NCI-H446 treated with DMSO at 0.1 percent for 48 hours (cell line): ENCODE results near the gene DDB1.
A peak's percentile ranks its signal among the peaks of the same experiment; 100 is the strongest.

Source experiments
- DNase-seq: peaks from one replicate; lab custom pipeline; 2025; lab: John Stamatoyannopoulos, UW

DDB1 gene

GRCh38 chr11:61332797-61333549 lies at the start of gene DDB1, which contains the start of gene TKFC:
Gene DDB1 (minus strand): TSS chr11:61333105. CDS start chr11:61332968, 137 bp downstream.
Gene TKFC (plus strand): TSS chr11:61333228. CDS start chr11:61334729, 1,501 bp downstream.
- peak; percentile 84 for DNase-seq

GRCh38 chr11:61380884-61381283 lies 48.0 kb upstream of the DDB1 start:
- no peak for DNase-seq

- no peak for DNase-seq
Observed at GRCh38 chr11:61378713-61379313, 45.9 kb upstream of the DDB1 start.

- DNase-seq: no peak
Observed at GRCh38 chr11:61377461-61378160, 44.7 kb upstream of the DDB1 start.

GRCh38 chr11:61375761-61376108 lies 42.8 kb upstream of the DDB1 start:
- no peak for DNase-seq

DNA sequence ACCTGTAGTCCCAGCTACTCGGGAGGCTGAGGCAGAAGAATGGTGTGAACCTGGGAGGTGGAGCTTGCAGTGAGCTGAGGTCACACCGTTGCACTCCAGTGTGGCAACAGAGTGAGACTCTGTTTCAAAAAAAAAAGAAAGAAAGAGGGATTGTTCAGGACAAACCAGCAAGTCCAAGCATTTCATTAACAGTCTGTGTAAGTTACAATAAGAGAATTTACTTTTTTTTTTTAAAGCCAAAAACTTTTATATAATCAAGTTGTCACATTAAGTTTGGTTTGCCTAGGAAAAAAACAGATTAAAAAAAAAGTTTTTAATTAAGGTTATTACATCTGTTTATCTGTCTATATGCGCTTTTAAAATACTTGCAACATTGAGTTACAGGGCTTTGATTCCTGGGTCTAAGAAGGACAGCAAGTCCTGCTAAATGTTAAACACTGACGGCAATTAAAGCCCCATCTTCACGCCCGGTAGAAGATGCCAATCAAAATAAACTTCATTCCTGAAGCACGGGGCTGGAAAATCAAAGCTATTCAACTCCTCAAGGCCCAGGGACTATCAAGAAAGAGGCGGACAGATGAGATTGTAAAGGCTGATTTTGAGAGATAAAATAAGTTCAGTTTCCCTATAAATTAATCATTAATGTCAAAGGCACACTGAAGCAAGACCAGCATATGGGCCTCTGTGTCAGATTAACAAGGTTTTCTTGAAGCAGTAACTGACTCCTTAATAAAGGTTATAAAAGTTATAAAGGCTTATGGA lies 39.9 kb upstream of the DDB1 start:
- no peak for DNase-seq

- no peak for DNase-seq
Observed at GRCh38 chr11:61370349-61371005, 37.6 kb upstream of the DDB1 start.

DNA sequence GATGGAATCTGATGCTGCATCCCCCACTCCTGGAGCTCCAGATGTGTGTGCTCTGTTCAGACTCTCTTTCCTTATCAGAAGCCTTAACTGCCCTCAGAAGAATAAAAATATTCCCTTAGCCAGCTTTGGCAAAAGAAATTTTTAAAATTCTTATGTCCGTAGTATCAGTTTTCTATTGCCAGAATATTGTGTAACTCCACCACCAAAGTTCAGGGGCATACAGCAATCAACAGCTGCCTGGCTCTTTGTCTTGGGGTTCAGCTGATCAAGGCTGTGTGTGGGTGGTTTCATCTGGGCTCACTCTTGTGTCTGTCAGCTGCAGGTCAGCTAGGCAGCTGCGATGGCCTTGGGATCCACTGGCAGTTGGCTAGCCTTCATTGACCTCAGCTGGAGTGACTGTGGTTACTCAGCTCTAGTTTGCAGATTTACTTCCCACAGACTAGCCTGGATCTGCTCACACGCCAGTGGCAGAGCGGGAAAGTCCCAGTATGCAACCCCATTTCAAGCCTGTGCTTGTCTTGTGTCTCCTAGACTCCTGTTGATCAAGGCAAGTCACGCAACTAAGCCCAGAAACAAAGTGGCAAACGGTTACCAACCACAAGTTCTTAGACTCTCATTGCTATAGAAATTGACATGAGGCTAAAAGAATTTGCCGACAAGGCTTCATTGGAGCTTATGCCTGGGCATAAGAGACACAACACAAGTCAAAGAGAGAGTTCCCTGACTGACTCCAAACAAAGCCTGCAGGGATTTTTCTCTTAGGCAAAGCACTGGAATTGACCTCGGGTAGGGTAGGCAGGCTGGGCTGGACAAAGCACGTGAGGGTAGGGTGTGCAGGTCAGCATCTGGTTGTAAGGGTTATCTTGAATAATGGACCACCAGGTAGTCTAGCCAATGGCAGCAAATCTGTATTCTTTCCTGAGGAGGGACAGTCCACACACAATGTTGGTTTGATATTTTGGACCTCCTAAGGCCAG lies 36.8 kb upstream of the DDB1 start:
- DNase-seq: no peak

DNA sequence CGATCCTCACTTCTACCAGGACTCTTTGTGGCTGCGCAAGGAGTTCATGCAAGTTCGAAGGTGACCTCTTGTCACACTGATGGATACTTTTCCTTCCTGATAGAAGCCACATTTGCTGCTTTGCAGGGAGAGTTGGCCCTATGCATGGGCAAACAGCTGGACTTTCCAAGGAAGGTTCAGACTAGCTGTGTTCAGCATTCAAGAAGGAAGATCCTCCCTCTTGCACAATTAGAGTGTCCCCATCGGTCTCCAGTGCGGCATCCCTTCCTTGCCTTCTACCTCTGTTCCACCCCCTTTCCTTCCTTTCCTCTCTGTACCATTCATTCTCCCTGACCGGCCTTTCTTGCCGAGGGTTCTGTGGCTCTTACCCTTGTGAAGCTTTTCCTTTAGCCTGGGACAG lies 35.7 kb upstream of the DDB1 start:
- DNase-seq: no peak

- no peak for DNase-seq
Observed at GRCh38 chr11:61367406-61367805, 34.5 kb upstream of the DDB1 start.

- no peak for DNase-seq
Observed at GRCh38 chr11:61364012-61364675, 31.2 kb upstream of the DDB1 start.

- DNase-seq: no peak
Observed at GRCh38 chr11:61362542-61362875, 29.6 kb upstream of the DDB1 start.

DNA sequence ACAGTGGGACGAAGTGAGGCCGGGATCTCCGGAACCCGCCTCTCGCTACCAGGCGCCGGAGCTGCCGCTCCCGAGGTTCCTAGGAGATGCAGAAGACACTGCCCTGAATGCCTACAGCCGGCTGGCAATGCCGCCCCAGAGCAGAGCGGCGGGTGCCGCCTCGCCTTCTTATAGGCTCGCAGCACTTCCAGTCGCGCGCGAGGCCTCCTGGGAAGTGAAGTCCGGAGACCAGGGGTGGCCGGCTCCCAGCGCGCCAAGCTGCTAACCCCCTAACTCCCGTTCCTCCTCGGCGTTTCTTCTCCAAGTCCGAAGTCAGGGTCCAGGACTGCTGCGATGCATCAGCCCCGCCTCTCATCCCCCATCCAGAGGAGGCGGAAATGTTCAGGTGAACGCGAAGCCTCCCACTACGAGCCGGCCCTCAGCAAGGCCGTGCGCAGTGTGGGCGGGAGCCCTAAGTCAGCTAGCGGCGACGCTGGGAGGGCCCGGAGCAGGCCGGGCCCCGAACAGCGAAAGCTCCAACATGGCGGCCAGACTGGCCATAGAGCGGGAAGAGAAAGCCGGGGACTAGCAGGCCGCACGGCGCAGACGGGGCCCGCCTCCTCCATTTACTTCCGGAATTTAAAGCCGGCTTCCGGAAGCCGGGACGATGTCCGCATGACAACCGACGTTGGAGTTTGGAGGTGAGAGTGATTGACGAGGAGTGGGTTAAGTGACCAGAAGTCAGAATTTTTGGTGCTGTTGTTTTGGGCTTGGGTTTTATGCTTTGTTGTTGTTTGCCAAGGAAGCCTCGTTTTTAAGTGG lies 29.0 kb upstream of the DDB1 start, which contains the start of the genes CYB561A3 and TMEM138:
Gene CYB561A3 (minus strand): TSS at position 142 of the 801 bp plus-strand sequence. CDS start 5,169 bp downstream, outside the sequence.
Gene TMEM138 (plus strand): TSS at position 634 of the 801 bp plus-strand sequence. CDS start 2,017 bp downstream, outside the sequence.
- peak; percentile 94 for DNase-seq

DNA sequence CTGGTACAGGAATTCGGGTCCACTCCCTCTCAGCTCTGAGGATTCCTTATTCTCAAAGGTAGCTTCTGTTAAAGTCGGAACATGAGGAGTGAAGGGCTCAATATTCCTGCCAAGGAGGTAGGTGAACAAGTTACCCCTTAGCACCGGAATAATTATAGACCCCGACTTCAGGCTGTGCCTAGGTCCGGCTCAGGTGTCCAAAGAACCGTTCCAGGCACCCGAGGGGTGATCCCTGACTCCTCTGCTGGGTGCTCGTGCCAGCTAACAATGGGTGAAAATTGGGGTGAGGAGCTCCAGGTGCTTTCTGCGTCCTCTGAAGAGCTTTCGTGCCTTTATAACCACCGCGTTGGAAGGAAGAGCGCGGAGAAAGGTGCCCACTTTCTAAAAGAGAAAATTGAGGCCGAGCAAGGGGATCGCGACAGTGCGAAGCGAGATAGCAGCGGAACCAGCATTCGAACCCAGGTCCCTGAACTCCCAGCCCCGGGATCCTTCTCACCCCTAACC lies 28.4 kb upstream of the DDB1 start:
- DNase-seq: no peak

- DNase-seq: no peak
Observed at GRCh38 chr11:61359516-61359915, 26.6 kb upstream of the DDB1 start.

DNA sequence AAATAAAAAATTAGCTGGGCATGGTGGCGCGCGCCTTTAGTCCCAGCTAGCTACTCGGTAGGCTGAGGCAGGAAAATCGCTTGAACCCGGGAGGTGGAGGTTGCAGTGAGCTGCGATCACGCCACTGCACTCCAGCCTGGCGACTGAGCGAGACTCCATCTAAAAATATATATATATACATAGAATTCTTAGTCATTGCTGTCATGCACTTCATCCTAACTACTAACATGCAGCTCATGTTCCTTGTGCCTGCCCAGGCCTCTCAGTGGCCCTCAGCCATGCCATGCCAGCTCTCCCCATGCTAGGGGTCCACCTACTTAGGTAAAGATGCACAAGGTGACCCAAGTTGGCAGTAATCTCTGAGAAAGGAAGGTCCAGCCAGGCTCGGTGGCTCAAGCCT lies 25.7 kb upstream of the DDB1 start:
- no peak for DNase-seq

DNA sequence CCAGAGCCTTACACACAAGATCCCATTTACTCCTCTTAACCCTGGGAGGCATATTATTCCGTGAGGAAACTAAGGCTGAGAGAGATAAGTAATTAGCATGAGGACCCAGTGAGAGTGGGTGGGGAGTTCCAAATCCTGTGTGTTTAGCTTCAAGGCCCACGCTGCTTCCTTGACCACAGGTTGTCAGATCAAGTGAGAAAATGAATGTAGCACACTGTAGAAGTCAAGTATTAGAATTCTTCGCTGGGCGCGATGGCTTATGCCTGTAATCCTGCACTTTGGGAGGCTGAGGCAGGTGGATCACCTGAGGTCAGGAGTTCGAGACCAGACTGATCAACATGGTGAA lies 25.0 kb upstream of the DDB1 start:
- DNase-seq: no peak

- DNase-seq: no peak
Observed at GRCh38 chr11:61357233-61357893, 24.5 kb upstream of the DDB1 start.
